HG03378 (cell line): ENCODE results near the gene PTPRO.

Source experiments
- ATAC-seq: cut with Tn5 transposase; IDR thresholded peaks from one replicate; pipeline ENCODE4 v1.9.1; 2021; ENCODE audit warnings: mild to moderate bottlenecking, moderate library complexity; ENCODE audit not compliant: unreplicated experiment

Gene PTPRO

DNA sequence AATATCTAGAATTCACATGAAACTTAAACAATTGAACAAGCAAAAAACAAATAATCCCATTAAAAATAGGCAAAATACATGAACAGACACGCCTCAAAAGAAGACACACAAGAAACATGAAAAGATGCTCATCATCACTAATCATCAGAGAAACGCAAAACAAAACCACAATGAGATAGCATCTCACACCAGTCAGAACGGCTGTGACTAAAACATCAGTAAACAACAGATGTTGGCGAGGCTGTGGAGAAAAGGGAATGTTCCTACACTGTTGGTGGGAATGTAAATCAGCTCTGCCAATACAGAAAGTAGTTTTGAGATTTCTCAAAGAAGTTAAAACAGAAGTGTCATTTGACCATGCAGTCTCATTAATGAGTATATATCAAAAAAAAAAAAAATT is 121.3 kb downstream of the PTPRO start:
- no peak for ATAC-seq

DNA sequence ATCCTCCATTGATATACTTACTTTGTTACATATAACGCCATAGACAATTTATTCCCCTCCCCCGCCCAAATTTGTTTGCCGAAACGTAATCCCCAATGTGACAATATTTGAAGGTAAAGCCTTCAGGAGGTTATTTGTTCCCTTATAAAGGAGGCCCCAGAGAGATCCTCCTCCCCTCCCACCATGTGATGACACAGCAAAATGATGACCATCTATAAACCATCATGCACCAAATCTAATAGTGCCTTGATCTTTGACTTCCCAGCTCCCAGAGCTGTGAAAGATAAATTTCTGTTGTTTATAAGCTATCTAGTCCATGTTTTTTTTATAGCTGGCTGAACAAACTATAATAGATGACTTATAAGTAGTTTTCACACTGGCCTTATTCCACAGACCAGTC is 122.2 kb downstream of the PTPRO start:
- no peak for ATAC-seq

GRCh38 chr12:15446807-15447206 is 124.5 kb downstream of the PTPRO start:
- no peak for ATAC-seq

DNA sequence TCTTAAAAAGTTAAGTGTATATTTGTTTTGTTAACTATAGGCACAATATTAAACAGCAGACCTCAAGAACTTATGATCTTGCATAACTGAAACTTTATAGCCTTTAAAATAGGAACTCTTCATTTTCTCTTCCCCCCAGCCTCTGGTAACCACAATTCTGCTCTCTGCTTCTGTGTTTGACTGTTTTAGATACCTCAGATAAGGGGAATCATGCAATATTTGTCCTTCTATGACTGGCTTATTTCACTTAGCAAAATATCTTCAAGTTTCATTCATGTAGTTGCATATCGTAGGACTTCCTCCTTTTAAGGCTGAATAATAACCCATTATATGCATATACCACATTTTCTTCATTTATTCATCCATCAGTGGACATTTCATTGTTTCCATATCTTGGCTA is 131.3 kb downstream of the PTPRO start:
- ATAC-seq = peak; percentile 91

- no peak for ATAC-seq
These were observed 135.7 kb downstream of the PTPRO start for GRCh38 chr12:15458008-15458407.

DNA sequence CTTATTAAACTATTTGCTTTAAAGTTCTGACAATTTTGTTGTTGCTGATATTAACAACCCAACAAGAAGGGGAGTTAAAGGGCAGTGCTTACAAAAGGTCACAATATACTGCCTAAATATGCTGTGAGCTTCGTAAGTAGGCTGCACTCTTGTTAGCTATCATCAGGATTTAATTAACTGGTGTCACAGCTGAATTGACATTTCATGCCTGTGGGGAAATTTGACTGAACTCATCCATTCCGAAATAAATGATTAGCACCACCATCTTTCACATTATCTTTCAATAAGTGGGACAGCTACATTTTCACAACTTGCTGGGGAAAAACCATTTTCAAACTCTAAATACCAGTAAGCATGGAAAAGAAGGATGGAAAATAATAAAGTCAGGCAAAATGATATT is 146.6 kb downstream of the PTPRO start:
- no peak for ATAC-seq

GRCh38 chr12:15469356-15469755 is 147.0 kb downstream of the PTPRO start:
- no peak for ATAC-seq

GRCh38 chr12:15472036-15472435 is 149.7 kb downstream of the PTPRO start:
- ATAC-seq = no peak

- ATAC-seq = no peak
These were observed 152.5 kb downstream of the PTPRO start for GRCh38 chr12:15474766-15475165.

GRCh38 chr12:15477761-15478160 is 155.5 kb downstream of the PTPRO start:
- no peak for ATAC-seq

GRCh38 chr12:15481846-15482245 is 159.5 kb downstream of the PTPRO start:
- no peak for ATAC-seq

DNA sequence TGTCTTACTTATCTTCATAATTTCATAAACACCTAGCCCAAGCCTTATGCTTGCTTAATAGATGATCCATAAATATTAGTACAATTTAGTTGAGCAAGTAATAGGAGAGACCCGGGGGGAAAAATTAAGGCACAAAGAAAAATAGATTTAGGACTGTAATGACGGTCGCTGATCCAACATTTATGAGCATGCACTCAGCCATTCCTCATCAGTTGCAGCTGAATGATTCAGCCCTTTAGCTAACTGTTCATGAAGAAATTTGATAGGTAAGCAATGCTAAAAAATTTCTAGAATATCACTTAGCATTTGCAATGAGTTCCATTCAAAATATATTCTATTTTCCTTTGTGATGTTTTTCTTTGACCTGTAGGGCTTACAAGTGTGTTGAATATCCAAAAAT is 163.2 kb downstream of the PTPRO start:
- ATAC-seq = no peak

GRCh38 chr12:15486859-15487258 is 164.6 kb downstream of the PTPRO start:
- ATAC-seq = no peak

DNA sequence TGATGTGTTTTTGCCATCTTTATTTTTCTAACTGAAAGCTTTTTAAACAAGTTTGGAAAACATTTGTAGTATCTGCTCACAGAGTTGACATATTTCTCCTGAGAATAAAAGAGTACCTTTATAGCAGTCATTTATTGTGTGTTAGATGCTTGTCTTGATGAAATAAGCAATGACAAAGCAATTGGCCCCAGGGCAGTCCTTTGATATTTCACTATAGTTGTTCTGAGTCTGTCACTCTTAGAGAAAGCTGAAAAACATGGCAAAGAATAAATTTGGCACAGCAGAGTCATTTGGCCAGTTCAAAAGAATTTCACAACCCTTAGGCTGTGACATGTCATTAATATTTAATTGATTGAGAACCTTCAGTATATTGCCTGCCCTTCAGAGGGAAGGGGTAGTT is 166.2 kb downstream of the PTPRO start:
- ATAC-seq = no peak

DNA sequence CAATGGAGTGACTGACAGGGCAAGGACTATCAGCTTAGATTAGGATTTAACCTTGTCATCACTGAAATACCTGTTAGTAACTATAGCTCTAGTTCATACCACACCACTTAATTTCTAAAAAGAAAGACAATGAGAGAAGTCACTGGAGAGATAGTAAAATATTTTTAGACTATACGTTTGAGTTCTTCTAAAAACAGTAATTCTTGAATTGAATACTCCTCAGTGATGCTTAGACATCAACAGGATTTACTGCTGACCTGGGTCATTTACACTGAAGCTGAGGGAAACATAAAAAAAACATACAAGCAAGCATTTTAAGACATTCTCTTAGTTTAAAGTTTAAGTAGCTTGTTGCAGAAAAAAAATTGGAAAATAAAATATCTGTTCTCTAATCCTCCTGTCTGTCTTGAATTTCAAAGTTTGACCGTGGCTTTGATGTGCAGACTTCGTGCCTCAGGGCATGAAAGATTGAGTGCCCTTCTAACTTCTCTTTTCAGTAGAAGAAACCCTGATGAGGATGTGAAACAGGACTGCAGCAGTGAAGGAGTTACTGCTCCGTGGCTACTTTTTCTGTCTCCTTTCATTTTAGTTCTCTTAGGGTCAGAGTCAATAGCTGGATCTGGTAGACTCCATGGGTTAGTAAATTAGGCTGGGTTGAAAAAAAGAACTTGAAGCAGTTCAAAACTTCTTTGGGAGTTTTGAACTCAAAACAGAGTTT is 172.2 kb downstream of the PTPRO start:
- ATAC-seq = peak; percentile 75

DNA sequence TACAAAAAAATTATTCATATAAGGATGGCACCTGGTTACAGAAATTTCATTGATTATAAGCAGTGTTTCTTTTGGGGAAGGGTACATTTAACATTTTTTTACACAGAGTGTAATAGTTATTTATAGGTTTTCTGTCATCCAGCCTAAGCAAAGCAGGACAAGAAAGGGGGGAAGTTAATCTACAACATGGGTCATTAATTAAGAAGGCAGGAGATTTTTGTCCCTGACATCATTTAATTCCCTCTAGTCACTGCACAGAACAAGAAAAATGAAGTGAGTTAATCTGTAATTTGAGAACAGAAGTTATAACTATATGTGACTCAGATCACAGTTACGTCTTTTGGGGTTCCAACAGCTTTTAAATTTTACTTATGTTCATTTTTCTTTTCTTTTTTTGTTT is 173.4 kb downstream of the PTPRO start:
- no peak for ATAC-seq

DNA sequence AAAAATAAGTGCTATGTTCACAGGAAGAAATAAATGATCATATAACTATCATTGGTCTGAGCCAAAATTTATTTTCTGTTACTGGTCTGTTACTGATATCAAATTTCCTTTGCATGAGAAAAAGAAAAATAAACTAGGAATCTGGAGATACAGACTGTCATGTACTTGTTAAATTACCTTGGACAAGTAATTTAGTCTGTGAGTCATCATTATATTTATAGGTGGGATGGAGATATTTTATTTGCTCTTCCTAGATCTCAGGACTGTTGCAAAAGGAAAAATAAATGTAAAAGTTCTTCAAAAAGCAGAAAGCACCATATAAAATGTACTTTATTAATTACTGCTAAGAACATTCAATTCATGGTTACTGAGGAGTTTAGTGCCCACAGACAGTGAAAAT is 174.4 kb downstream of the PTPRO start:
- ATAC-seq = no peak

GRCh38 chr12:15497671-15498292 is 175.5 kb downstream of the PTPRO start:
- no peak for ATAC-seq

DNA sequence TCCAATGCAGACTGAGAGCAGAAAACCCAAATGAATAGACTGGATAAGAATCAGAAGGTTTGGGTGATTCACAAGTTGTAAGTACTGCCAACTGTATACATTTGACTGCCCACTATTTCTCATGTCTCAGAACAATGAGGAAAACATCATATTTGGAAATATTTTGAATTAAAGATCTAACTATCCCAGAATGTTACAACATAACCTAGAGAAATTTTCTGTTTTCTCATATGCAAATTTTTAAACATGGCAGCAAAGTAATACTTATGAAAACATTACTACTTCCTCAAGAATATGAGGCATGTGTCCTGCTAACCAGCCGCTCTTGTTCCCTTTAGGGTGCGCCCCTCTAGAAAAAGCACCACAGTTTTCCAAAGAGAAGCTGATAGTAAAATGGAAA is 179.9 kb downstream of the PTPRO start:
- ATAC-seq = no peak

- ATAC-seq = no peak
These were observed 183.3 kb downstream of the PTPRO start for GRCh38 chr12:15505616-15506015.

DNA sequence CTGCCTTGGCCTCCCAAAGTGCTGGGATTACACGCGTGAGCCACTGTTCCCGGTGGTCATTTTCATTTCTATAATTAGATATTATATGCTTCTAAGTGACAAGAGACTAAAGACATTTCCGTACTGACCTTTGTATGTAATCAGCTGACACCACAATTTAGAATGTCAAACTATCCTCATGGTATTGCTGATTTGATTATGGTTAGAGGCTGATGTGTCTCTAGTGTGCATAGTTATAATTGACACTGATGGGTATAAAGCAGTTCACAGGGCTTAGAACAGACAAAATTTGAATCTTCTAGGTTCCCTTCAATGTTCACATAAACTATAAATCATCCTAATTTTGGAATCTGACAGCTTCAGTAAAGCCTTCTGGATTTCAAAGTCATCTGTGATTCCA is 192.7 kb downstream of the PTPRO start:
- no peak for ATAC-seq

- no peak for ATAC-seq
These were observed 197.8 kb downstream of the PTPRO start for GRCh38 chr12:15520083-15520482.

- ATAC-seq = no peak
These were observed 198.5 kb downstream of the PTPRO start for GRCh38 chr12:15520844-15521243.
